Islet precursor cell (in vitro differentiated cells): ENCODE results near the gene DENND5A.

ENCODE experiments used
- DNase-seq: peaks from one replicate; pipeline ENCODE4 v3.0.0-alpha.2; 2018

DENND5A gene

GRCh38 chr11:9092853-9093778 is 172.0 kb downstream of the DENND5A start:
- DNase-seq: no peak

GRCh38 chr11:9092072-9092471 is 173.1 kb downstream of the DENND5A start:
- no peak for DNase-seq

- DNase-seq: peak; percentile 66
Measured at GRCh38 chr11:9091044-9091922, 173.9 kb downstream of the DENND5A start, which contains the start of gene SCUBE2. SCUBE2 (minus strand) TSS chr11:9091599; CDS start chr11:9091528, 71 bp downstream.

GRCh38 chr11:9090488-9091043 is 174.6 kb downstream of the DENND5A start:
- DNase-seq: no peak

DNA sequence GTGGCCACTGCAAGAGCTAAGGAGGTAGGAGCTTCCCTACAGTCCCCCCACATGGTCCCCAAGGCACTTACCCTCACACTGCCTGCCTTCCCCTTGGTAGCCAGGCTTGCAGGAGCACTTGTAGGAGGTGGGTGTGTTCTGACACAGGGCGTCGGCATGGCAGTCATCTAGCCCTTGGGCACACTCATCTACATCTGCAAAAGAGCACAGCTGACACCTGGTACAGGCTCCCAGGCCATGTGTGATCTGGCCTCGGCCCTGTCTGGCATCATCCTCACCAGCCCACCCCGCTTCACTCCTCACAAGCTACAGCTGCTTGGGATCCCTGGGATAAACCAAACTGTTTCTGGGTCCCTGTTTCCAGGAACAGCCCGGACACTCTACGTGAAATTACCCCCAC is 175.5 kb downstream of the DENND5A start:
- no peak for DNase-seq

- DNase-seq: no peak
Measured at GRCh38 chr11:9089061-9089460, 176.1 kb downstream of the DENND5A start.
